Left lung (tissue), 10 donors: ENCODE measurements around the gene BTBD7. TPM values are rescaled to one million over a fixed set of nuclear protein-coding genes. Genes with fewer than 3 reads are reported as not detected.
A peak's percentile ranks its signal among the peaks of the same experiment; 100 is the strongest.

Experiments
- ATAC-seq: fragments of 200-7000 bp; cut with Tn5 transposase; one replicate; pipeline ENCODE4 v1.9.1; 2020; ENCODE audit warnings: moderate library complexity
- DNase-seq, 4 donors: peaks; one replicate each; pipeline ENCODE4 v3.0.0-alpha.2; 2013 to 2020
- H3K27ac ChIP-seq, 2 donors: fragments of 200-600 bp; sonication (generic) in 1 of 2; one replicate each; pipeline versions ENCODE4 v1.5.0 to v1.8.0; 2020 to 2021
- H3K27me3 ChIP-seq, 2 donors: fragments of 200-600 bp; sonication (generic) in 1 of 2; one replicate each; pipeline versions ENCODE4 v1.5.0 to v1.8.0; 2020 to 2021
- H3K36me3 ChIP-seq, 2 donors: fragments of 200-600 bp; sonication (generic) in 1 of 2; one replicate each; pipeline versions ENCODE4 v1.5.0 to v1.8.0; 2020 to 2021
- H3K4me1 ChIP-seq, 2 donors: fragments of 200-600 bp; one replicate each; pipeline ENCODE4 v1.8.0; 2021
- H3K4me3 ChIP-seq, 2 donors: fragments of 200-600 bp; sonication (generic) in 1 of 2; one replicate each; pipeline versions ENCODE4 v1.5.0 to v1.8.0; 2020 to 2021; ENCODE audit warnings: mild to moderate bottlenecking in 1 of 2
- H3K9me3 ChIP-seq, 2 donors: fragments of 200-600 bp; sonication (generic) in 1 of 2; one replicate each; pipeline versions ENCODE4 v1.5.0 to v1.8.0; 2020 to 2021
- intact Hi-C, 2 donors: fragments of 100-400 bp; cut with DNase I; formaldehyde crosslinking; loops; one replicate each; pipeline versions ENCODE4 v1.11.2 to v1.14.2; 2022
- polyA plus RNA-seq, 6 donors: library from polyadenylated mRNA; unstranded; fragments of 120-200 nt; gene quantifications; one replicate each; pipeline ENCODE4 v1.2.1, GENCODE V29; 2013; ENCODE audit not compliant: insufficient read length in 6 of 6
- total RNA-seq, 2 donors: library from RNA; stranded (reverse); fragmentation: NEBNext Ultra II Directional; extraction: Animal tissue kit (Norgen Biotek cat#: 25700); gene quantifications; one replicate each; pipeline ENCODE4 v1.2.1, GENCODE V29; 2021
- TF ChIP-seq, protein P1 (sequence below), 2 donors: fragments of 200-600 bp; sonication (generic) in 1 of 2; IDR thresholded peaks; one replicate each; pipeline versions ENCODE4 v1.5.0 to v1.8.0; 2021; ENCODE audit warnings: antibody characterized with exemption in 2 of 2
- donor health status: DM: no; HTN: yes; CAD: no.
- donor health status: DM: no; HTN: no; CAD: no.

Gene BTBD7
- total and polyA plus RNA-seq, 8 donors: 32.1 to 42.8 (median 38.7) TPM

DNA sequence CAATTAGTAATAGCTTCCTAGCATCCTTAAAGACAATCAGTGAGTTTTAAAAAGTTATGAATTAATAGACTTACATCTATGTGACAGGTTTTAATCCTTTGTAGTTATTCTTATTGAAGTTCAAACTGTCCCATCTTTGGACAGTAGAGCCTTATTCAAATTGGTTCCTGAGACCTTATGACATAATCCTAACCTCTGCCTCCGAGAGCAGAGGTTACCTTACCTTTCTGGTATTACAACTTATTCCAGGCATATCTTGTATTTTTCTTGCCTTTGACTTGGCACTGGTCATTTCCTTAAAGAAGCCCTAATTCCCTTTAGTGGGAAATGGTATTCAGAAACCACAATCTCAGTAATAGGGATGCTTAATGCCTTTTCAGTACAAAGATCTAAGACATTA lies 21.8 kb downstream of the BTBD7 start:
- TF ChIP-seq, protein P1, sequence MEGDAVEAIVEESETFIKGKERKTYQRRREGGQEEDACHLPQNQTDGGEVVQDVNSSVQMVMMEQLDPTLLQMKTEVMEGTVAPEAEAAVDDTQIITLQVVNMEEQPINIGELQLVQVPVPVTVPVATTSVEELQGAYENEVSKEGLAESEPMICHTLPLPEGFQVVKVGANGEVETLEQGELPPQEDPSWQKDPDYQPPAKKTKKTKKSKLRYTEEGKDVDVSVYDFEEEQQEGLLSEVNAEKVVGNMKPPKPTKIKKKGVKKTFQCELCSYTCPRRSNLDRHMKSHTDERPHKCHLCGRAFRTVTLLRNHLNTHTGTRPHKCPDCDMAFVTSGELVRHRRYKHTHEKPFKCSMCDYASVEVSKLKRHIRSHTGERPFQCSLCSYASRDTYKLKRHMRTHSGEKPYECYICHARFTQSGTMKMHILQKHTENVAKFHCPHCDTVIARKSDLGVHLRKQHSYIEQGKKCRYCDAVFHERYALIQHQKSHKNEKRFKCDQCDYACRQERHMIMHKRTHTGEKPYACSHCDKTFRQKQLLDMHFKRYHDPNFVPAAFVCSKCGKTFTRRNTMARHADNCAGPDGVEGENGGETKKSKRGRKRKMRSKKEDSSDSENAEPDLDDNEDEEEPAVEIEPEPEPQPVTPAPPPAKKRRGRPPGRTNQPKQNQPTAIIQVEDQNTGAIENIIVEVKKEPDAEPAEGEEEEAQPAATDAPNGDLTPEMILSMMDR (IDR thresholded peaks at IDR 0.05): no peak
- DNase-seq (no peak), ATAC-seq (no peak)
- intact Hi-C loops: no loop called here
- no peaks in the 10 kb centered on the region for H3K9me3 ChIP-seq
- H3K27ac ChIP-seq: no peak overlapping the region
- no peaks in the 10 kb centered on the region for H3K36me3 ChIP-seq
- no peak overlapping the region for H3K4me3 ChIP-seq
- peaks cover 0 to 18% of the 10 kb centered on the region in 2 donors for H3K4me1 ChIP-seq
- no peaks in the 10 kb centered on the region for H3K27me3 ChIP-seq

DNA sequence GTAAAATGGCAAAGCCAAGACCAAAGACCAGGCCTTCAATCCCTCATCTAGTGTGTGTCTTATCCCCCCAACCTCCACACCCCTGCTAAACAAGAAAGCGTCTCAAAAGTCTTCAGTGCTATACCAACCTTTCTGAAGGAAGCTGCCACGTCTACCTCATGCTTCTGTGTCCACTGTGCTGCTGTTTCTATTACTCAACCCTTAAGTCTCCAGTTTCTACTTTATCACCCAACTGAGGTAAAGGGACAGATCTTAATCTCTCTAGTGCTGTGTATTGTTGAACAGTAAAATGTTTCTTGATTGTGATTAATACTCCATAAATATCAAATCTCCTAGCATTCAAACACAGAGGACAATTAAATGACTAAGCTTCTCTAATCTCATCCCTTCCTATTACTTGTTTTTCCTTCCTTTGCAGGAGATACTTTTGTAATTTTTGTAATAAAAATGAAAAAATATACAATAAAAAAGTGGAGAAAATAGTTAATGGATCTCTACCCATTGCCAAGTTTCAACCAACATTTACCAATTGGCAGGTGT lies 23.3 kb downstream of the BTBD7 start:
- intact Hi-C loops: no loop called here
- Histone ChIP-seq H3K36me3 (no peaks in the 10 kb centered on the region), H3K4me3 (no peak overlapping the region), H3K9me3 (no peaks in the 10 kb centered on the region), H3K27me3 (no peaks in the 10 kb centered on the region), H3K4me1 (peaks cover 3 to 23% of the 10 kb centered on the region in 2 donors), H3K27ac (no peak overlapping the region)
- ATAC-seq: no peak
- TF ChIP-seq, protein P1 (IDR thresholded peaks at IDR 0.05): no peak
- no peak for DNase-seq

DNA sequence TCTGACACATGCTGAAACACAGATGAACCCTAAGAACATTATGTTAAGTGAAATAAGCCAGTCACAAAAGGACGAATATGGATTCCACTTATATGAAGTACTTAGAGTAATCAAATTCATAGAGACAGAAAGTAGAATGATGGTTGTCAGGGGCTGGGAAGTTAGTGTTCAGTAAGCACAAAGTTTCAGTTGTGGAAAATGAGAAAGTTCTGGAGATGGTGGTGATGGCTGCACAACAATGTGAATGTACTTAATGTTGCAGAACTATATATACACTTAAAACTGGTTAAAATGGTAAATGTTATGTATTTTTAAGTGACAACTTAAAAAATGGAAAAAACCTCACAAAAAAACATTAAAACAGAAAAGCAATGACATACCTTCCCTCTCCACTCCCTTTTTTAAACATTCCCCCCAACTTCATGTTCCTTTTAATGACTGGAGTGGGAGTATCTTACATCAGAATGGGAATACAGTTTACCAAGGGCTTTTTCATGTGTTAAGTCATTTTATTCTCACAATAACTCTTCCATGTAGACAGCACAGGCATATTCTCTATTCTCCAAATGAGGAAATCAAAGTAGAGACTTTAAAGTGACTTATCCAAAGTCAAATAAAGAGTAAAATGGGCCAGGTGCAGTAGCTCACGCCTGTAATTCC lies 24.0 kb downstream of the BTBD7 start:
- H3K36me3 ChIP-seq: no peaks in the 10 kb centered on the region
- ATAC-seq (no peak), DNase-seq (no peak)
- H3K9me3 ChIP-seq: no peaks in the 10 kb centered on the region
- TF ChIP-seq, protein P1 (IDR thresholded peaks at IDR 0.05): no peak
- H3K4me3 ChIP-seq: no peak overlapping the region
- H3K27me3 ChIP-seq: no peaks in the 10 kb centered on the region
- peaks cover 3 to 24% of the 10 kb centered on the region in 2 donors for H3K4me1 ChIP-seq
- H3K27ac ChIP-seq: no peak overlapping the region
- intact Hi-C loops: no loop called here

DNA sequence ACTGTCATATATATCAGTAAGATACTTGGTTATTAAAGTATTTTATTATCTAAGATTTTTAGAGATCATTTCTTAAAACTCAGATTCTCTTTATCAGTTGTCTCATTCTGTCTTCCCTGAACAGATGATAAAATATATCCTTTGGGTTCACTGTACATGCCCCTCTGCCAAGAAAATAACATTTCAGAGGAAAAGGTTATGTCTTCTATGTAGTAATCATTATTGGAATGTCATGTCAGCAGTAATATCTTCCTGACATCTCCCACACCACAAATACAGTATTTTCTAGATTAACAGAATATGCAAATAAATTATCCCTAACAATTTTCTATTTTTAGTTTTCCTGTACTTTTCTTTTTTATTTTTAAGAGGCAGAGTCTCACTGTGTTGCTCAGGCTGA lies 26.0 kb downstream of the BTBD7 start:
- Histone ChIP-seq H3K36me3 (no peaks in the 10 kb centered on the region), H3K27ac (no peak overlapping the region), H3K4me3 (no peak overlapping the region), H3K27me3 (no peaks in the 10 kb centered on the region), H3K9me3 (no peaks in the 10 kb centered on the region), H3K4me1 (peaks cover 3 to 29% of the 10 kb centered on the region in 2 donors)
- no peak for ATAC-seq
- intact Hi-C loops: no loop called here
- DNase-seq: no peak
- TF ChIP-seq, protein P1 (IDR thresholded peaks at IDR 0.05): no peak

DNA sequence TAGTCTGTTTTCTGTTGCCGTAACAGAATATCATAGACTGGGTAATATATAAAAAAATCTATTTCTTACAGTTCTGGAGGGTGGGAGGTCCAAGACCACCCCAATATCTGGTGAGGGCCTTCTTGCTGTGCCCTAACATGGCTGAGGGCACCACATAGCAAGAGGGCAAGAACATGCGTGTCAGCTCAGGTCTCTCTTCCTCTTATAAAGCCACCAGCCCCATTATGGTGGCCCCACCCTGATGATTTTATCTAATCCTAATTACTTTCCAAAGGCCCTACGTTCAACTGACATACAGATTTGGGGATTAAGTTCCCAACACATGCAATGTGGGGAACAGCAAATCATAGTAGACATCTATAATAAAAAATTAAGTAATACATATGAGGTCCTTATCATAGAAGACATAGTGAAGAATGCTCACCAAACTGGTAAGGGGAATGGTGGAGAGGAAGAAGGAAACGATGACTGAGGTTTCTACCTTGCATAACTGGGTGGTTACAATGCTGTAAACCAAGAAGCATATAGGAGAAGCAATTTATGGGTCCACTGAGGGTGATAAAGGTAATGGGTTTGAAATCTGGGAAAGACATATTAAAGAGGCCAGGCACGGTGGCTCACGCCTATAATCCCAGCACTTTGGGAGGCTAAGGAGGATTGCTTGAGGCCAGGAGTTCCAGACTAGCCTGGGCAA lies 27.0 kb downstream of the BTBD7 start:
- peak overlapping the region in 1 of 2 donors; percentile 21 for H3K27ac ChIP-seq

More for the DNA sequence above, 27.0 kb downstream of the BTBD7 start:
- peaks cover 3 to 29% of the 10 kb centered on the region in 2 donors for H3K4me1 ChIP-seq
- ATAC-seq (no peak), DNase-seq (no peak)
- intact Hi-C loops: no loop called here
- no peak overlapping the region for H3K4me3 ChIP-seq
- no peaks in the 10 kb centered on the region for H3K27me3 ChIP-seq
- TF ChIP-seq, protein P1 (IDR thresholded peaks at IDR 0.05): no peak
- H3K9me3 ChIP-seq: no peaks in the 10 kb centered on the region
- no peaks in the 10 kb centered on the region for H3K36me3 ChIP-seq
